B cell (primary cell): ENCODE measurements around the gene ZNF736. TPM values are rescaled to one million over a fixed set of nuclear protein-coding genes. Genes with fewer than 3 reads are reported as not detected.
A peak's percentile ranks its signal among the peaks of the same experiment; 100 is the strongest.
"Not testable (repeated sequence)": the region's sequence is repeated elsewhere in the genome, so short reads cannot be mapped to it uniquely, and the experiment has no call there.

Experiments used
- ATAC-seq: fragments of 200-7000 bp; cut with Tn5 transposase; one replicate; pipeline ENCODE4 v1.10.0; 2021; ENCODE audit warnings: low read depth, mild to moderate bottlenecking, moderate number of reproducible peaks, moderate library complexity
- CTCF ChIA-PET: fragments of 350-600 bp; sonication (Branson Sonifier 250); formaldehyde crosslinking; loops from one replicate; lab custom pipeline; 2021; ENCODE audit warnings: antibody characterized with exemption, inconsistent platforms; lab: Charles Lee
- POLR2A ChIA-PET: fragments of 350-600 bp; sonication (Branson Sonifier 250); formaldehyde crosslinking; loops from one replicate; lab custom pipeline; 2021; ENCODE audit warnings: antibody characterized with exemption; lab: Charles Lee
- DNase-seq: peaks from one replicate; pipeline ENCODE4 v3.0.0; 2013
- H2AFZ ChIP-seq: 2 replicates; pipeline ENCODE4 v1.6.1; 2012; ENCODE audit warnings: mild to moderate bottlenecking, low read depth, low read length; ENCODE audit not compliant: insufficient read depth, poor library complexity, severe bottlenecking
- H3K27ac ChIP-seq, 2 donors: 1 replicate in 1 of 2; 2 replicates in 1 of 2; pipeline ENCODE4 v1.5.1; 2012 to 2013; ENCODE audit warnings: low read length in 2 of 2, mild to moderate bottlenecking in 2 of 2, moderate library complexity in 1 of 2
- H3K27me3 ChIP-seq, 4 experiments: fragments of 200-600 bp in 1 of 4; sonication (generic) in 1 of 4; replicated peaks in 1 of 4; 1 replicate in 2 of 4; 2 replicates in 2 of 4; pipeline versions ENCODE4 v1.6.1 to v1.7.0; 2013 to 2016; ENCODE audit warnings: low read length in 3 of 4, mild to moderate bottlenecking in 2 of 4, mixed read lengths in 1 of 4, moderate library complexity in 1 of 4; ENCODE audit not compliant: insufficient read depth in 4 of 4, control insufficient read depth in 3 of 4; ENCODE audit errors: control extremely low read depth in 1 of 4
- H3K36me3 ChIP-seq, 2 experiments: replicated peaks in 1 of 2; 1 replicate in 1 of 2; 2 replicates in 1 of 2; pipeline versions ENCODE4 v1.6.1 to v1.7.1; 2013; ENCODE audit warnings: low read length in 1 of 2; ENCODE audit not compliant: insufficient read depth in 2 of 2, control insufficient read depth in 1 of 2; ENCODE audit errors: control extremely low read depth in 1 of 2, extremely low read depth in 1 of 2
- H3K4me1 ChIP-seq, 2 donors: fragments of 200-600 bp in 1 of 2; sonication (generic) in 1 of 2; 1 replicate in 1 of 2; 2 replicates in 1 of 2; pipeline versions ENCODE4 v1.5.1 to v1.6.1; 2013 to 2017; ENCODE audit warnings: low read length in 2 of 2; ENCODE audit not compliant: control insufficient read depth in 2 of 2, insufficient read depth in 2 of 2
- H3K4me2 ChIP-seq: replicated peaks from 2 replicates; pipeline ENCODE3; 2012; ENCODE audit warnings: mild to moderate bottlenecking, low read depth, low read length; ENCODE audit not compliant: poor library complexity, severe bottlenecking
- H3K4me3 ChIP-seq, 5 experiments: fragments of 200-600 bp in 1 of 5; sonication (generic) in 1 of 5; 1 replicate in 3 of 5; 2 replicates in 2 of 5; pipeline versions ENCODE4 v1.5.1 to v1.7.0; 2011 to 2016; ENCODE audit warnings: low read length in 4 of 5, mild to moderate bottlenecking in 4 of 5, low read depth in 2 of 5, control low read depth in 1 of 5, moderate library complexity in 1 of 5; ENCODE audit not compliant: insufficient read depth in 1 of 5; ENCODE audit errors: control extremely low read depth in 1 of 5, extremely low read depth in 1 of 5
- H3K79me2 ChIP-seq: fragments of 200-600 bp; sonication (generic); one replicate; pipeline ENCODE4 v1.6.0; 2016; ENCODE audit warnings: low read length; ENCODE audit not compliant: control insufficient read depth, insufficient read depth
- H3K9ac ChIP-seq: fragments of 200-600 bp; sonication (generic); 2 replicates; pipeline ENCODE4 v1.6.1; 2017; ENCODE audit warnings: mild to moderate bottlenecking, low read length, moderate library complexity
- H3K9me3 ChIP-seq, 3 donors: one replicate each; pipeline versions ENCODE4 v1.6.1 to v1.7.1; 2013; ENCODE audit warnings: low read length in 2 of 3; ENCODE audit not compliant: control insufficient read depth in 2 of 3, insufficient read depth in 1 of 3; ENCODE audit errors: control extremely low read depth in 1 of 3
- H4K20me1 ChIP-seq: 2 replicates; pipeline ENCODE4 v1.6.0; 2012; ENCODE audit warnings: mild to moderate bottlenecking, low read length; ENCODE audit not compliant: insufficient read depth, control insufficient read depth, poor library complexity, severe bottlenecking
- H3K27ac Mint-ChIP-seq: one replicate; pipeline ENCODE4 v1.8.0; 2021; ENCODE audit warnings: mixed read lengths
- H3K27me3 Mint-ChIP-seq: one replicate; pipeline ENCODE4 v1.8.0; 2021; ENCODE audit warnings: mixed read lengths
- H3K4me1 Mint-ChIP-seq: one replicate; pipeline ENCODE4 v1.8.0; 2021; ENCODE audit warnings: mixed read lengths
- H3K4me3 Mint-ChIP-seq: one replicate; pipeline ENCODE4 v1.8.0; 2021; ENCODE audit warnings: mixed read lengths
- H3K9me3 Mint-ChIP-seq: one replicate; pipeline ENCODE4 v1.8.0; 2022; ENCODE audit warnings: mixed read lengths; ENCODE audit not compliant: insufficient read depth
- CTCF ChIP-seq: fragments of 200-600 bp; IDR thresholded peaks from one replicate; pipeline ENCODE4 v1.8.0; 2022; ENCODE audit warnings: antibody characterized with exemption, mild to moderate bottlenecking
- EZH2 ChIP-seq: IDR thresholded peaks from 2 replicates; pipeline ENCODE4 v1.6.1; 2012; ENCODE audit warnings: borderline replicate concordance, low read depth, mild to moderate bottlenecking, moderate library complexity, low read length; ENCODE audit not compliant: insufficient read depth, poor library complexity, severe bottlenecking
- WGBS: methylation state at CpG from one replicate; pipeline ENCODE4 v1.1.5; 2013; ENCODE audit warnings: missing lambda C conversion rate; ENCODE audit not compliant: insufficient coverage; 5-methylcytosine and 5-hydroxymethylcytosine counted together
- intact Hi-C: fragments of 100-400 bp; cut with micrococcal nuclease; formaldehyde crosslinking; loops from one replicate; pipeline ENCODE4 v1.10.0; 2022
- polyA plus RNA-seq: library from polyadenylated mRNA; depleted of rRNA; stranded (reverse); fragments of >200 nt; gene quantifications from 2 replicates; pipeline ENCODE4 v1.2.3, GENCODE V29; 2012
- total RNA-seq, 2 donors: library from RNA; stranded (reverse); fragments of 120-200 nt in 1 of 2; gene quantifications; 1 replicate in 1 of 2; 2 replicates in 1 of 2; pipeline versions ENCODE4 v1.2.3 to v1.2.4, GENCODE V29; 2013 to 2022

Gene ZNF736
- total and polyA plus RNA-seq, 2 donors (not counting 1 experiment from before 2014, with no cell fraction given): 10.0 to 79.8 TPM

GRCh38 chr7:64314566-64314965, 805 bp downstream of the ZNF736 start:
- Histone ChIP-seq H3K36me3 (no peaks in the 10 kb centered on the region), H3K27ac (peak overlapping the region; percentile 88 to 97), H3K9ac (peak overlapping the region; percentile 100), H3K79me2 (peaks cover 86% of the 10 kb centered on the region), H2AFZ (peak overlapping the region; percentile 96), H4K20me1 (no peaks in the 10 kb centered on the region), H3K4me1 (peaks cover 20 to 31% of the 10 kb centered on the region in 2 donors), H3K4me2 (peak overlapping the region; percentile 89), H3K4me3 (peak overlapping the region; percentile 76 to 99 (median 92)), H3K27me3 (no peaks in the 10 kb centered on the region), H3K9me3 (no peaks in the 10 kb centered on the region)
- Mint-ChIP-seq H3K4me3 (peak overlapping the region; percentile 99), H3K27ac (peak overlapping the region; percentile 99), H3K4me1 (peaks cover 39% of the 10 kb centered on the region), H3K9me3 (no peaks in the 10 kb centered on the region), H3K27me3 (no peaks in the 10 kb centered on the region)
- ChIA-PET POLR2A (interaction anchor here (0.5 to 1.4 kb wide), 3 partner anchors 9 to 389 kb away, joined by 4 to 15 read pairs (median 4); no protein-coding TSS in a partner anchor), CTCF (interaction anchor here (1.4 kb wide), 1 partner anchor 9 kb away, joined by 4 read pairs; no protein-coding TSS in a partner anchor)
- no CpG with 5 or more reads among the region's 10 CpGs for WGBS
- ATAC-seq (no peak), DNase-seq (peak; percentile 23)
- intact Hi-C loops: loop anchor here (2.0 kb wide), 1 partner anchor 248 kb away; the partner anchor contains the start of gene ZNF680
- TF ChIP-seq EZH2: no peak
- no peak for TF ChIP-seq CTCF

GRCh38 chr7:64316031-64316742, 2.4 kb downstream of the ZNF736 start:
- POLR2A ChIA-PET: interaction anchor here (0.8 kb wide), 1 partner anchor 9 kb away, joined by 3 read pairs; no protein-coding TSS in a partner anchor
- H3K36me3 ChIP-seq, H3K9ac ChIP-seq, H3K9me3 Mint-ChIP-seq, intact Hi-C loops, H2AFZ ChIP-seq, H3K27me3 ChIP-seq, H3K27me3 Mint-ChIP-seq, ATAC-seq, H3K9me3 ChIP-seq, DNase-seq, H4K20me1 ChIP-seq: not testable (repeated sequence)
- Histone ChIP-seq H3K4me3 (peak overlapping the region in 1 of 5 experiments; percentile 93), H3K4me2 (peak overlapping the region; percentile 89), H3K27ac (peak overlapping the region in 1 of 2 donors; percentile 60), H3K4me1 (peaks cover 32 to 40% of the 10 kb centered on the region in 2 donors), H3K79me2 (peaks cover 84% of the 10 kb centered on the region)
- CTCF ChIA-PET: interaction anchor here (2.6 kb wide), 1 partner anchor 9 kb away, joined by 22 read pairs; no protein-coding TSS in a partner anchor
- Mint-ChIP-seq H3K4me3 (peak overlapping the region; percentile 99), H3K27ac (peak overlapping the region; percentile 68), H3K4me1 (peaks cover 51% of the 10 kb centered on the region)
- WGBS: no CpG with 5 or more reads among the region's 1 CpG
